Fibroblast of the aortic adventitia (primary cell): ENCODE measurements around the gene TCAIM. TPM values are rescaled to one million over a fixed set of nuclear protein-coding genes. Genes with fewer than 3 reads are reported as not detected.

Source experiments
- DNase-seq: peaks from one replicate; pipeline ENCODE4 v3.0.0-alpha.2; 2010; ENCODE audit warnings: low read depth
- H3K4me3 ChIP-seq: 2 replicates; pipeline ENCODE4 v1.5.1; 2011; ENCODE audit warnings: low read depth, mild to moderate bottlenecking, control low read depth, low read length, moderate library complexity
- total RNA-seq: library from RNA; depleted of rRNA; stranded (reverse); fragments of >200 nt; gene quantifications from 2 replicates; pipeline ENCODE4 v1.2.3, GENCODE V29; 2012; ENCODE audit warnings: low replicate concordance
- TF ChIP-seq, protein P1 (sequence below): IDR thresholded peaks from 2 replicates; pipeline ENCODE4 v1.5.1; 2011; ENCODE audit warnings: mild to moderate bottlenecking, low read length, control low read depth, inconsistent platforms; ENCODE audit not compliant: insufficient read depth

TCAIM gene
- total RNA-seq, 1 donor = 33.3 TPM

DNA sequence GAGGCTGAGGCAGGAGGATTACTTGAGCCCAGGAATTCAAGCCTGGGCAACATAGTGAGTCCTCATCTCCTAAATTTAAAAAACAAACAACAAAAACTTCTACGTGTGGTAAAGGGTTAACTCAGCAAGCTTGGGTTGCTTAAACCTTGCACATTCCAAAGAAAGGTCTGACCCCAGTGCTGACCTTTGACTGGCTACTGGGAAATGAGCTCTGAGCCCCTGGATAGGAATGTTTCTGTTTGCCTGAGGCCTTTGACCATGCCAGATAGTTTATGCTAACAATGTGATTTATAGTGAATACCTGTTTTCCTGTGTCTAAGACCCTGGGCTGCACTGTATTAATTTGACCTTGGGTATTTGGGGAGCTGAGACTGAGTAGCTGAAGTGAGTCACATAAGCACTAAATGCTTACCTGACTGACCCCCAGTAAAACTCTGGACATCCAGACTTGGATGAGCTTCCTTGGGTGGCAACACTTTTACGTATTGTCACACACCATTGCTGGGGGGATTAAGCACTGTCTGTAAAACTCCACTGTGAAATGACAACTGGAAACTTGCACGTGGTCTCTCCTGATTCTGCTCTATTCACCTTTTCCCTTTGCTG is 20.7 kb downstream of the TCAIM start:
- TF ChIP-seq, protein P1, sequence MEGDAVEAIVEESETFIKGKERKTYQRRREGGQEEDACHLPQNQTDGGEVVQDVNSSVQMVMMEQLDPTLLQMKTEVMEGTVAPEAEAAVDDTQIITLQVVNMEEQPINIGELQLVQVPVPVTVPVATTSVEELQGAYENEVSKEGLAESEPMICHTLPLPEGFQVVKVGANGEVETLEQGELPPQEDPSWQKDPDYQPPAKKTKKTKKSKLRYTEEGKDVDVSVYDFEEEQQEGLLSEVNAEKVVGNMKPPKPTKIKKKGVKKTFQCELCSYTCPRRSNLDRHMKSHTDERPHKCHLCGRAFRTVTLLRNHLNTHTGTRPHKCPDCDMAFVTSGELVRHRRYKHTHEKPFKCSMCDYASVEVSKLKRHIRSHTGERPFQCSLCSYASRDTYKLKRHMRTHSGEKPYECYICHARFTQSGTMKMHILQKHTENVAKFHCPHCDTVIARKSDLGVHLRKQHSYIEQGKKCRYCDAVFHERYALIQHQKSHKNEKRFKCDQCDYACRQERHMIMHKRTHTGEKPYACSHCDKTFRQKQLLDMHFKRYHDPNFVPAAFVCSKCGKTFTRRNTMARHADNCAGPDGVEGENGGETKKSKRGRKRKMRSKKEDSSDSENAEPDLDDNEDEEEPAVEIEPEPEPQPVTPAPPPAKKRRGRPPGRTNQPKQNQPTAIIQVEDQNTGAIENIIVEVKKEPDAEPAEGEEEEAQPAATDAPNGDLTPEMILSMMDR = no peak
- DNase-seq = no peak
- H3K4me3 ChIP-seq = no peak overlapping the region

DNA sequence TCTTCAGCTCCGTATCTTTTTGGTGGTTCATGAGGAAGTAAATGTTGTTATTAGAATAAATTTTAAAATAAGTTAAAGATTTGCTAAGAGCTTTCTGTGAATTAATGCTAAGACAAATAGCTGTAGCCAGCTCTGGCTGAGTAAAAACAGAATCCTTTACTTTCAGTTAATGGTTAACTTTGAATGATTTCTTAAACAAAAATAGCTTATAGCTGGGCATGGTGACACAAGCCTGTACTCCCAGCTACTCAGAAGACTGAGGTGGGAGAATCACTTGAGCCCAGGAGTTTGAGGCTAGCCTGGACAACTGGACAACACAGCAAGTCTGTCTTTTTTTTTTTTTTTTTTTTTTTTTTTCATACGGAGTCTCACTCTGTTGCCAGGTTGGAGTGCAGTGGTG is 25.0 kb downstream of the TCAIM start:
- TF ChIP-seq, protein P1 = no peak
- DNase-seq = no peak
- no peak overlapping the region for H3K4me3 ChIP-seq

DNA sequence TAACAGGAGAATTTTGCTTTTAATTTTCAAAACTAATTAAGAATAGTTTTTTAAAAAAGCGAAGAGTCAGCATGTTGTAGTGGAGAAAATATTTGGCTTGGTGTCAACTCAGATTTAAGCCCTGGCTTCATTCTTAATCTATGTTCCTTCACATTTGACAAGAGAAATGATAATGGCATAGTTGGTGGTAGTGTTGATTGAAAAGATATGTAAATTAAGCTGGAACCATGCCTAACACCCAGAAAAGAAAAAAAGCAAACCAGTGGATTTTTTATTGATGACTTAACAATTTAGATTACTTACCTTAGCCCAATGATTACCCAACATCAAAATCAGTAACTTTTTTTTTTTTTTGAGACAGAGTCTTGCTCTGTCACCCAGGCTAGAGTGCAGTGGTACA is 27.4 kb downstream of the TCAIM start:
- H3K4me3 ChIP-seq = no peak overlapping the region
- TF ChIP-seq, protein P1 = no peak
- DNase-seq = no peak

DNA sequence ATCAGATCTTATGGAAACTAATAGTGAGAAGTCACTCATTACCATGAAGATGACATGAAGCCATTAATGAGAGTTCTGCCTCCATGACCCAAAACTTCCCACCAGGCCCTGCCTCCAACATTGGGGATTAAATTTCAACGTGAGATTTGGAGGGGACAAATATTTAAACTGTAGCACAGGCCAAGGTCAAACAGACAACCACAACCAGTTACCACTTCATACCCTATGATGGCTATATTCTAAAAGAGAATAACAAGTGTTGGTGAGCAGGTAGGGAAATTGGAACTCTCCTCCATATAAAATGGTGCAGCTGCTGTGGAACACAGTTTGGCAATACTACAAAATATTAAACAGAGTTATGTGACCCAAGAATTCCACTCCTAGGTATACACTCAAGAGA is 36.9 kb downstream of the TCAIM start:
- H3K4me3 ChIP-seq = no peak overlapping the region
- TF ChIP-seq, protein P1 = no peak
- no peak for DNase-seq

DNA sequence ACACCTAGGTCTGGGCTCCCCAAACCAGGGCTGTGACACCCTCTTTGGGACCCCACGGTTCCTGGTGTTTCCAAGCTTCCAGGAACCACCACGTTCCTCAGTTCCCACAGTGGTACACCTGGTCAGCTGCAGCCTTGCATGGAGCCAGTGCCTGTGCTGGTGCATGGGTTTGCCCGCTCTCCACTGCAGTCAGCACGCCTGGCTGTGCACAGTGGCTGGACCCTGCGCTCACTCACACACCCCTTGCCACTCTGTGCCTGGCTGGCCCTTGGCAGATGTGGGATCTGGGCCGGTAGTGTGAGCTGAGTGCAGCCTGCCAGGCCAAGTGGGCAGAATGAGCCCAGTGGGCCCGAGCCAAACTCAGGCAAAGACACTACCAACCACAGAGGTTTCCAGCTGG is 48.8 kb downstream of the TCAIM start:
- DNase-seq = no peak
- no peak overlapping the region for H3K4me3 ChIP-seq
- TF ChIP-seq, protein P1 = no peak

DNA sequence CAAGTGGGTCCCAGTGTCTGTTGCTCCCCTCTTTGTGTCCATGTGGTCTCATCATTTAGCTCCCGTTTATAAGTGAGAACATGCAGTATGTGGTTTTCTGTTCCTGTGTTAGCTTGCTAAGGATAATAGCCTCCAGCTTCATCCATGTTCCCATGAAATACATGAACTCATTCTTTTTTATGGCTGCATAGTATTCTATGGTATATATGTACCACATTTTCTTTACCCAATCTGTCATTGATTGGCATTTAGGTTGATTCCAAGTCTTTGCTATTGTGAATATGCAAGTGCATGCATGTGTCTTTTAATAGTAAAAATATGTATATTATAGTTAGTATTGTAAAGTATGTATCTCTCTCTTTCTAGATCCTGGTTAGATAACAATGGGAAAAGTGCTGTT is 53.9 kb downstream of the TCAIM start:
- no peak overlapping the region for H3K4me3 ChIP-seq
- TF ChIP-seq, protein P1 = no peak
- no peak for DNase-seq

DNA sequence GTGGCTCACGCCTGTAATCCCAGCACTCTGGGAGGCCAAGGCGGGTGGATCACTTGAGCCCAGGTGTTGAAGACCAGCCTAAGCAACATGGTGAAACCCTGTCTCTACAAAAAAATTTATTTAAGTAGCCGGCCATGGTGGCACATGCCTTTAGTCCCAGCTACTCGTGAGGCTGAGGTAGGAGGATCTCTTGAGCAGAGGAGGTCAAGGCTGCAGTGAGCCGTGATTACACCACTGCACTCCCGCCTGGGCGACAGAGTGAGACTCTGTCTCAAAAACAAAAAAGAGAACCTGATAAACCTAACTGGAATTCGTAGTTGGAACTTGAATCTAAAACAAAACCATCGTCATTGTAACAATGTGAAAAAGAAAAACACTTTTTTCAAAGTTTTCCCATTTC is 57.1 kb downstream of the TCAIM start:
- TF ChIP-seq, protein P1 = no peak
- no peak for DNase-seq
- H3K4me3 ChIP-seq = no peak overlapping the region
